H1 (cell line): ENCODE data around the gene FAM174B. TPM values are rescaled to one million over a fixed set of nuclear protein-coding genes. Genes with fewer than 3 reads are reported as not detected.

Experiments
- CTCF ChIA-PET: fragments of 300-600 bp; sonication (Branson Sonifier 250); formaldehyde crosslinking; loops from one replicate; lab custom pipeline; 2021; ENCODE audit not compliant: partially characterized antibody; lab: Charles Lee
- POLR2A ChIA-PET: fragments of 300-600 bp; sonication (Branson Sonifier 250); formaldehyde crosslinking; loops from one replicate; lab custom pipeline; 2021; ENCODE audit warnings: inconsistent platforms; ENCODE audit not compliant: partially characterized antibody; lab: Charles Lee
- DNase-seq, 2 experiments: peaks; one replicate each; pipeline versions ENCODE4 v3.0.0 to v3.0.0-alpha.2; 2010 to 2022; ENCODE audit warnings: low spot score in 2 of 2, low read depth in 1 of 2, mixed read lengths in 1 of 2
- FAIRE-seq: peaks from 2 replicates; lab custom pipeline; 2011; peaks lifted over from hg19 to GRCh38; lab: Jason Lieb, UNC
- H2AFZ ChIP-seq: 2 replicates; pipeline ENCODE4 v1.8.1; 2012; ENCODE audit warnings: low read length, inconsistent platforms
- H2AK5ac ChIP-seq: 2 replicates; pipeline ENCODE4 v1.6.1; 2013; ENCODE audit warnings: low read depth, low read length
- H2BK120ac ChIP-seq: replicated peaks from 2 replicates; pipeline ENCODE3; 2013; ENCODE audit warnings: low read depth, low read length, inconsistent platforms
- H2BK12ac ChIP-seq: 2 replicates; pipeline ENCODE4 v1.6.1; 2013; ENCODE audit warnings: low read depth, low read length
- H2BK15ac ChIP-seq: 2 replicates; pipeline ENCODE4 v1.6.1; 2013; ENCODE audit warnings: low read length
- H2BK20ac ChIP-seq: 2 replicates; pipeline ENCODE4 v1.6.1; 2013; ENCODE audit warnings: low read length
- H2BK5ac ChIP-seq: 2 replicates; pipeline ENCODE4 v1.6.1; 2013; ENCODE audit warnings: low read depth, low read length
- H3K14ac ChIP-seq: 2 replicates; pipeline ENCODE4 v1.6.1; 2013; ENCODE audit warnings: inconsistent platforms; ENCODE audit not compliant: insufficient read length
- H3K18ac ChIP-seq: 2 replicates; pipeline ENCODE4 v1.6.1; 2013; ENCODE audit warnings: low read length; ENCODE audit errors: extremely low read depth
- H3K23ac ChIP-seq: 2 replicates; pipeline ENCODE4 v1.6.1; 2013; ENCODE audit warnings: inconsistent platforms; ENCODE audit not compliant: insufficient read length
- H3K23me2 ChIP-seq: 2 replicates; pipeline ENCODE4 v1.6.1; 2013; ENCODE audit warnings: low read depth, low read length
- H3K27ac ChIP-seq: 2 replicates; pipeline ENCODE4 v1.6.1; 2011; ENCODE audit warnings: low read depth, low read length, inconsistent platforms
- H3K27me3 ChIP-seq, 4 experiments: replicated peaks in 1 of 4; 1 replicate in 1 of 4; 2 replicates in 3 of 4; pipeline versions ENCODE4 v1.6.1 to v1.8.1; 2011 to 2013; ENCODE audit warnings: low read length in 3 of 4, mild to moderate bottlenecking in 3 of 4, inconsistent platforms in 2 of 4, mixed read lengths in 2 of 4, moderate library complexity in 1 of 4; ENCODE audit not compliant: control insufficient read depth in 3 of 4, insufficient read depth in 3 of 4; ENCODE audit errors: extremely low read depth in 1 of 4
- H3K36me3 ChIP-seq, 4 experiments: 2 replicates each; pipeline versions ENCODE4 v1.6.1 to v1.8.1; 2011 to 2013; ENCODE audit warnings: mild to moderate bottlenecking in 4 of 4, low read length in 3 of 4, moderate library complexity in 2 of 4, control low read depth in 1 of 4, inconsistent platforms in 1 of 4; ENCODE audit not compliant: insufficient read depth in 4 of 4, control insufficient read depth in 2 of 4
- H3K4ac ChIP-seq: replicated peaks from 2 replicates; pipeline ENCODE3; 2013; ENCODE audit warnings: low read length, low read depth, mixed read lengths, inconsistent platforms; ENCODE audit not compliant: insufficient read length
- H3K4me1 ChIP-seq, 4 experiments: replicated peaks in 1 of 4; 1 replicate in 1 of 4; 2 replicates in 3 of 4; pipeline versions ENCODE4 v1.6.1 to v1.8.1; 2011 to 2013; ENCODE audit warnings: low read length in 3 of 4, inconsistent platforms in 2 of 4, mixed read lengths in 1 of 4; ENCODE audit not compliant: insufficient read depth in 4 of 4, control insufficient read depth in 3 of 4
- H3K4me2 ChIP-seq, 2 experiments: 2 replicates each; pipeline versions ENCODE4 v1.6.1 to v1.8.1; 2011 to 2013; ENCODE audit warnings: low read depth in 2 of 2, low read length in 2 of 2, control low read depth in 1 of 2, inconsistent platforms in 1 of 2, mild to moderate bottlenecking in 1 of 2; ENCODE audit not compliant: insufficient read depth in 1 of 2
- H3K4me3 ChIP-seq, 4 experiments: fragments of 200-600, 300-600 bp in 1 of 4; sonication (generic), shearing (Covaris generic), sonication (Bioruptor Twin) in 1 of 4; 2 replicates each; pipeline versions ENCODE4 v1.5.1 to v1.8.1; 2011 to 2016; ENCODE audit warnings: low read length in 4 of 4, low read depth in 3 of 4, control low read depth in 2 of 4, inconsistent platforms in 2 of 4, mild to moderate bottlenecking in 2 of 4, mixed read lengths in 1 of 4, moderate library complexity in 1 of 4; ENCODE audit not compliant: insufficient read depth in 2 of 4; ENCODE audit errors: extremely low read depth in 1 of 4
- H3K56ac ChIP-seq: replicated peaks from 2 replicates; pipeline ENCODE3; 2013; ENCODE audit warnings: low read depth, mild to moderate bottlenecking, mixed read lengths, low read length, inconsistent platforms; ENCODE audit not compliant: insufficient read length
- H3K79me1 ChIP-seq: 2 replicates; pipeline ENCODE4 v1.6.1; 2013; ENCODE audit warnings: low read depth, low read length, control low read depth
- H3K79me2 ChIP-seq, 2 experiments: 2 replicates each; pipeline versions ENCODE4 v1.6.1 to v1.8.1; 2012 to 2013; ENCODE audit warnings: low read length in 2 of 2, mild to moderate bottlenecking in 2 of 2, inconsistent platforms in 1 of 2; ENCODE audit not compliant: insufficient read depth in 2 of 2, control insufficient read depth in 1 of 2
- H3K9ac ChIP-seq, 4 experiments: replicated peaks in 1 of 4; 1 replicate in 1 of 4; 2 replicates in 3 of 4; pipeline versions ENCODE4 v1.6.1 to v1.8.1; 2011 to 2013; ENCODE audit warnings: low read depth in 3 of 4, low read length in 3 of 4, control low read depth in 2 of 4, mild to moderate bottlenecking in 2 of 4, moderate library complexity in 2 of 4, inconsistent platforms in 1 of 4; ENCODE audit errors: extremely low read depth in 1 of 4
- H3K9me3 ChIP-seq, 2 experiments: 2 replicates each; pipeline versions ENCODE4 v1.6.1 to v1.8.1; 2012 to 2013; ENCODE audit warnings: mild to moderate bottlenecking in 2 of 2, moderate library complexity in 2 of 2, control low read depth in 1 of 2, inconsistent platforms in 1 of 2, low read depth in 1 of 2, low read length in 1 of 2, mixed read lengths in 1 of 2; ENCODE audit not compliant: insufficient read depth in 2 of 2
- H4K20me1 ChIP-seq, 2 experiments: replicated peaks in 1 of 2; 2 replicates each; pipeline versions ENCODE3 to v1.8.1; 2011 to 2013; ENCODE audit warnings: inconsistent platforms in 2 of 2, low read length in 2 of 2, mild to moderate bottlenecking in 1 of 2; ENCODE audit not compliant: insufficient read depth in 2 of 2, control insufficient read depth in 1 of 2
- H4K5ac ChIP-seq: 2 replicates; pipeline ENCODE4 v1.6.1; 2013; ENCODE audit warnings: low read length, low read depth, mixed read lengths, inconsistent platforms; ENCODE audit not compliant: insufficient read length
- H4K8ac ChIP-seq: 2 replicates; pipeline ENCODE4 v1.8.0; 2013; ENCODE audit warnings: mild to moderate bottlenecking, moderate library complexity, low read length, inconsistent platforms; ENCODE audit not compliant: insufficient read depth; ENCODE audit errors: extremely low read depth
- H4K91ac ChIP-seq: replicated peaks from 2 replicates; pipeline ENCODE3; 2013; ENCODE audit warnings: low read length, mixed read lengths, inconsistent platforms; ENCODE audit not compliant: insufficient read length
- BCL11A ChIP-seq, 2 experiments: IDR thresholded peaks; one replicate each; pipeline ENCODE4 v1.6.1; 2011; ENCODE audit warnings: low read depth in 2 of 2, low read length in 2 of 2, mild to moderate bottlenecking in 2 of 2
- BRCA1 ChIP-seq: IDR thresholded peaks from 2 replicates; pipeline ENCODE4 v1.6.1; 2012; ENCODE audit warnings: low read depth, low read length, improper control_type of control experiment
- RXRA ChIP-seq: IDR thresholded peaks from 2 replicates; pipeline ENCODE4 v1.6.1; 2011; ENCODE audit warnings: low read depth, mild to moderate bottlenecking, low read length, moderate library complexity; ENCODE audit not compliant: insufficient read depth
- SIRT6 ChIP-seq: IDR thresholded peaks from one replicate; pipeline ENCODE4 v1.7.1; 2012; ENCODE audit warnings: low read length, inconsistent platforms
- SP1 ChIP-seq: IDR thresholded peaks from 2 replicates; pipeline ENCODE4 v1.6.1; 2011; ENCODE audit warnings: low read depth, low read length
- SUZ12 ChIP-seq: fragments of 200-600 bp; sonication (generic); IDR thresholded peaks from 2 replicates; pipeline ENCODE4 v1.6.1; 2012; ENCODE audit warnings: mild to moderate bottlenecking, inconsistent platforms, low read length, moderate library complexity, mixed read lengths
- TAF1 ChIP-seq: IDR thresholded peaks from 2 replicates; pipeline ENCODE4 v1.6.1; 2011; ENCODE audit warnings: mild to moderate bottlenecking, low read depth, low read length
- TBP ChIP-seq: IDR thresholded peaks from 2 replicates; pipeline ENCODE4 v1.6.1; 2011; ENCODE audit warnings: low read depth, low read length, improper control_type of control experiment
- polyA plus RNA-seq, 7 experiments: library from polyadenylated mRNA; depleted of rRNA in 3 of 7; stranded (reverse) in 5 of 7; unstranded in 2 of 7; fragments of >200 nt in 5 of 7; fragments of 200-250 nt in 2 of 7; gene quantifications; 1 replicate in 5 of 7; 2 replicates in 1 of 7; 4 replicates in 1 of 7; pipeline versions ENCODE4 v1.2.1 to v1.2.3, GENCODE V29; 2011 to 2013; ENCODE audit warnings: missing spikeins in 2 of 7, mixed read lengths in 2 of 7
- total RNA-seq: library from RNA; stranded (reverse); fragmentation: NEBNext Ultra II Directional; extraction: Animal tissue kit (Norgen Biotek cat#: 25700); gene quantifications from 2 replicates; pipeline ENCODE4 v1.2.1, GENCODE V29; 2021

FAM174B gene
- total and polyA plus RNA-seq, 2 of the 8 experiments (the other 6 are each of a cell fraction or from before 2014, with no cell fraction given), result 9.3 to 35.2 TPM

GRCh38 chr15:92661956-92662355 lies 6.4 kb upstream of the FAM174B start:
- no peak overlapping the region for H3K4me3 ChIP-seq
- no peak for FAIRE-seq
- peaks cover 0 to 2% of the 10 kb centered on the region in 2 experiments; a peak in 1 of 4 replicates for H3K9me3 ChIP-seq
- H4K8ac ChIP-seq, result no peak overlapping the region
- no peaks in the 10 kb centered on the region for H3K36me3 ChIP-seq
- H3K4me2 ChIP-seq, result no peak overlapping the region
- no peaks in the 10 kb centered on the region for H3K23me2 ChIP-seq
- H3K23ac ChIP-seq, result no peak overlapping the region
- no peak overlapping the region for H2BK120ac ChIP-seq
- no peaks in the 10 kb centered on the region for H3K79me1 ChIP-seq
- TF ChIP-seq BCL11A (IDR thresholded peaks at IDR 0.05; ENCODE audit: low read depth in 2 of 2, low read length in 2 of 2), result no peak
- TF ChIP-seq RXRA, result no peak
- no peak for TF ChIP-seq SP1
- TF ChIP-seq BRCA1, result no peak
- no peak for TF ChIP-seq TBP
- TF ChIP-seq TAF1, result no peak
- TF ChIP-seq SIRT6, result no peak
- TF ChIP-seq SUZ12, result no peak
- no peak overlapping the region for H3K27ac ChIP-seq
- ChIA-PET POLR2A (no interaction called here), CTCF (no interaction called here)
- no peak overlapping the region for H3K4ac ChIP-seq
- H2AK5ac ChIP-seq, result no peak overlapping the region
- peaks cover 0 to 1% (median under 1%) of the 10 kb centered on the region in 4 experiments; a peak in 2 of 7 replicates for H3K27me3 ChIP-seq
- H3K4me1 ChIP-seq, result peaks cover 0 to 3% (median under 1%) of the 10 kb centered on the region in 4 experiments; a peak in 3 of 7 replicates
- H2BK20ac ChIP-seq, result no peak overlapping the region
- H2BK5ac ChIP-seq, result no peak overlapping the region
- DNase-seq, result no peak
- H3K56ac ChIP-seq, result no peak overlapping the region
- H2AFZ ChIP-seq, result no peak overlapping the region
- no peaks in the 10 kb centered on the region for H4K20me1 ChIP-seq
- no peak overlapping the region for H4K5ac ChIP-seq
- H3K18ac ChIP-seq, result no peak overlapping the region
- H3K14ac ChIP-seq, result no peak overlapping the region
- H3K9ac ChIP-seq, result no peak overlapping the region
- no peak overlapping the region for H2BK15ac ChIP-seq
- H4K91ac ChIP-seq, result no peak overlapping the region
- H2BK12ac ChIP-seq, result no peak overlapping the region
- no peaks in the 10 kb centered on the region for H3K79me2 ChIP-seq
